HepG2 (cell line): Measurements from ENCODE around the gene GUCY2C. TPM values are rescaled to one million over a fixed set of nuclear protein-coding genes. Genes with fewer than 3 reads are reported as not detected.

Source experiments
- MIXL1 ChIP-seq: IDR thresholded peaks from 2 replicates; pipeline ENCODE4 v1.6.1; 2016
- MYPOP ChIP-seq: sonication (generic); formaldehyde crosslinking; IDR thresholded peaks from 2 replicates; pipeline ENCODE4 v1.8.1; 2023; ENCODE audit warnings: mild to moderate bottlenecking, moderate library complexity, missing genetic modification reagents
- REST ChIP-seq, 2 experiments: IDR thresholded peaks; 2 replicates each; pipeline ENCODE4 v1.6.1; 2011 to 2012; ENCODE audit warnings: low read length in 2 of 2, borderline replicate concordance in 1 of 2, low read depth in 1 of 2, mild to moderate bottlenecking in 1 of 2, moderate library complexity in 1 of 2
- TSC22D2 ChIP-seq: sonication (generic); formaldehyde crosslinking; IDR thresholded peaks from 2 replicates; pipeline ENCODE4 v1.5.1; 2020; ENCODE audit warnings: missing genetic modification reagents, mild to moderate bottlenecking, borderline replicate concordance
- ZNF414 ChIP-seq: sonication (generic); formaldehyde crosslinking; IDR thresholded peaks from 2 replicates; pipeline ENCODE4 v1.5.0; 2020; ENCODE audit warnings: missing genetic modification reagents
- ZNF460 ChIP-seq: sonication (generic); formaldehyde crosslinking; IDR thresholded peaks from 2 replicates; pipeline ENCODE4 v1.5.1; 2020; ENCODE audit warnings: missing genetic modification reagents, mild to moderate bottlenecking, borderline replicate concordance
- ZNF710 ChIP-seq: sonication (generic); formaldehyde crosslinking; IDR thresholded peaks from 2 replicates; pipeline ENCODE4 v1.5.0; 2020; ENCODE audit warnings: mild to moderate bottlenecking, missing genetic modification reagents, borderline replicate concordance
- ZNF816 ChIP-seq: sonication (generic); formaldehyde crosslinking; IDR thresholded peaks from 2 replicates; pipeline ENCODE4 v1.8.0; 2022; ENCODE audit warnings: missing genetic modification reagents, mild to moderate bottlenecking, borderline replicate concordance
- polyA plus RNA-seq, 8 experiments: library from polyadenylated mRNA; depleted of rRNA in 3 of 8; stranded (reverse) in 7 of 8; unstranded in 1 of 8; fragments of >200 nt; fragmentation: Illumina TruSeq in 4 of 8; extraction: Trizol in 4 of 8; gene quantifications; 2 replicates each; pipeline versions ENCODE4 v1.2.1 to v1.2.3, GENCODE V29; 2011 to 2016; ENCODE audit warnings: low read depth in 4 of 8, missing spikeins in 1 of 8, mixed read lengths in 1 of 8; ENCODE audit not compliant: insufficient read depth in 1 of 8
- total RNA-seq, 5 experiments: library from RNA; depleted of rRNA; stranded (reverse); fragments of >200 nt; fragmentation: Illumina TruSeq; extraction: Trizol; gene quantifications; 2 replicates each; pipeline ENCODE4 v1.2.3, GENCODE V29; 2016; ENCODE audit warnings: low read depth in 1 of 5

The GUCY2C gene
- total and polyA plus RNA-seq, 2 of the 13 experiments (the other 11 are each of a cell fraction or from before 2014, with no cell fraction given) = not detected

GRCh38 chr12:14699923-14700322, 3.5 kb upstream of the GUCY2C start (continued):
- no peak for TF ChIP-seq ZNF414
- TF ChIP-seq REST (IDR thresholded peaks at IDR 0.05; ENCODE audit: borderline replicate concordance in 1 of 2, low read depth in 1 of 2, low read length in 2 of 2) = no peak
- no peak for TF ChIP-seq ZNF710 (CRISPR knock-in tag)
- no peak for TF ChIP-seq MIXL1
- TF ChIP-seq ZNF460 (CRISPR knock-in tag) = no peak
- TF ChIP-seq MYPOP (CRISPR knock-in tag) = no peak
- TF ChIP-seq TSC22D2 (CRISPR knock-in tag) = no peak
- TF ChIP-seq ZNF816 = no peak
